Cardiac muscle cell (in vitro differentiated cells and primary cell): ENCODE measurements around the gene POLR3B. TPM values are rescaled to one million over a fixed set of nuclear protein-coding genes. Genes with fewer than 3 reads are reported as not detected.
"Not testable (repeated sequence)": the region's sequence is repeated elsewhere in the genome, so short reads cannot be mapped to it uniquely, and the experiment has no call there.

Experiments used
- DNase-seq, 2 donors: peaks; one replicate each; pipeline versions ENCODE4 v3.0.0 to v3.0.0-alpha.2; 2010 to 2017; ENCODE audit warnings: low read depth in 1 of 2, low spot score in 1 of 2
- H3K27ac ChIP-seq: fragments of 200-600 bp; sonication (generic); 2 replicates; pipeline ENCODE4 v1.5.1; 2016
- H3K27me3 ChIP-seq: fragments of 200-600 bp; sonication (generic); 2 replicates; pipeline ENCODE4 v1.6.0; 2016; ENCODE audit warnings: control low read depth
- H3K36me3 ChIP-seq: fragments of 200-600 bp; sonication (generic); 2 replicates; pipeline ENCODE4 v1.5.1; 2016; ENCODE audit warnings: control low read depth
- H3K4me1 ChIP-seq: fragments of 200-600 bp; sonication (generic); 2 replicates; pipeline ENCODE4 v1.8.1; 2017; ENCODE audit warnings: low read depth, mild to moderate bottlenecking, mixed run types
- H3K4me3 ChIP-seq: fragments of 200-600 bp; sonication (generic); 2 replicates; pipeline ENCODE4 v1.5.1; 2016; ENCODE audit warnings: mild to moderate bottlenecking
- H3K9me3 ChIP-seq: fragments of 200-600 bp; sonication (generic); 2 replicates; pipeline ENCODE4 v1.5.1; 2017; ENCODE audit warnings: low read depth, mild to moderate bottlenecking, control low read depth
- polyA plus RNA-seq: library from polyadenylated mRNA; unstranded; fragments of >200 nt; fragmentation: Nextera tagmentation; extraction: Ambion mirVana; gene quantifications from 2 replicates; pipeline ENCODE4 v1.2.1, GENCODE V29; 2016
- total RNA-seq: library from RNA; depleted of rRNA; stranded (reverse); fragments of >200 nt; gene quantifications from 2 replicates; pipeline ENCODE4 v1.2.3, GENCODE V29; 2016
- TF ChIP-seq, protein P1 (sequence below): IDR thresholded peaks from 2 replicates; pipeline ENCODE4 v1.5.1; 2012; ENCODE audit warnings: low read depth, mild to moderate bottlenecking, low read length

POLR3B gene
- total and polyA plus RNA-seq, 2 experiments from 2014 or later = 8.5 to 10.7 TPM

DNA sequence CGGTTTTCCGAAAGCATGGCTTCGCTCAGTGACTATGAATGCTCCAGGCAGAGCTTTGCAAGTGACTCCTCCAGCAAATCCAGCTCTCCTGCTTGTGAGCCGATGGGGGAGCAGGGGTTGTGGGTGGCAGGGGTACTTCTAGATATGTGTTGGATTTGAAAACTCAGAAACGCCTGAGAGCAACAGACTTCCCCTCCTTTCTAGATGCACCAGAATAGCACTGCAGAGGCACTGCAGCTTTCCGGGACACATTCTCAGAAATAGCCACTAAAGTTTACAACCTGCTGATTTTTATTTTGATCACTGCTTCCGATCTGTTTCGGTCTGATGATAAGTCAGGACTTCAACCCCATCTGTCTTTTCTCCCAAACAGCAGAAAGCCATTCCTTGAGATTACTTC, 46.4 kb upstream of the POLR3B start:
- no peak for DNase-seq
- Histone ChIP-seq H3K9me3 (no peaks in the 10 kb centered on the region), H3K27ac (peak overlapping the region; percentile 27), H3K36me3 (peaks cover 15% of the 10 kb centered on the region), H3K4me3 (no peak overlapping the region), H3K27me3 (no peaks in the 10 kb centered on the region), H3K4me1 (peaks cover 16% of the 10 kb centered on the region)
- TF ChIP-seq, protein P1, sequence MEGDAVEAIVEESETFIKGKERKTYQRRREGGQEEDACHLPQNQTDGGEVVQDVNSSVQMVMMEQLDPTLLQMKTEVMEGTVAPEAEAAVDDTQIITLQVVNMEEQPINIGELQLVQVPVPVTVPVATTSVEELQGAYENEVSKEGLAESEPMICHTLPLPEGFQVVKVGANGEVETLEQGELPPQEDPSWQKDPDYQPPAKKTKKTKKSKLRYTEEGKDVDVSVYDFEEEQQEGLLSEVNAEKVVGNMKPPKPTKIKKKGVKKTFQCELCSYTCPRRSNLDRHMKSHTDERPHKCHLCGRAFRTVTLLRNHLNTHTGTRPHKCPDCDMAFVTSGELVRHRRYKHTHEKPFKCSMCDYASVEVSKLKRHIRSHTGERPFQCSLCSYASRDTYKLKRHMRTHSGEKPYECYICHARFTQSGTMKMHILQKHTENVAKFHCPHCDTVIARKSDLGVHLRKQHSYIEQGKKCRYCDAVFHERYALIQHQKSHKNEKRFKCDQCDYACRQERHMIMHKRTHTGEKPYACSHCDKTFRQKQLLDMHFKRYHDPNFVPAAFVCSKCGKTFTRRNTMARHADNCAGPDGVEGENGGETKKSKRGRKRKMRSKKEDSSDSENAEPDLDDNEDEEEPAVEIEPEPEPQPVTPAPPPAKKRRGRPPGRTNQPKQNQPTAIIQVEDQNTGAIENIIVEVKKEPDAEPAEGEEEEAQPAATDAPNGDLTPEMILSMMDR = no peak

DNA sequence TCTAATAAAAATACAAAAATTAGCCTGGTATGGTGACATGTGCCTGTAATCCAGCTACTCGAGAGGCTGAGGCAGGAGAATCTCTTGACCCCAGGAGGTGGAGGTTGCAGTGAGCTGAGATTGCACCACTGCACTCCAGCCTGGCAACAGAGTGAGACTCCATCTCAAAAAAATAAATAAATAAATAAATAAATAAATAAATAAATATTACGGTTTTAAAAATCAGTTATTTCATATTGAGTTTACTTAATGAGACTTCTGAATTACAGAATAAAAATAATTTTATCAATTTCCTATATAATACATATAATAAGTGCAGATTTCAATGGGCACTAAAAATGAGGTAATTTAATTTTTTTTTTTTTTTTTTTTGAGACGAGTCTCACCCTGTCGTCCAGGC, 44.1 kb upstream of the POLR3B start:
- H3K4me1 ChIP-seq, H3K9me3 ChIP-seq, H3K4me3 ChIP-seq, H3K27ac ChIP-seq, H3K27me3 ChIP-seq, DNase-seq: not testable (repeated sequence)
- peaks cover 15% of the 10 kb centered on the region for H3K36me3 ChIP-seq

DNA sequence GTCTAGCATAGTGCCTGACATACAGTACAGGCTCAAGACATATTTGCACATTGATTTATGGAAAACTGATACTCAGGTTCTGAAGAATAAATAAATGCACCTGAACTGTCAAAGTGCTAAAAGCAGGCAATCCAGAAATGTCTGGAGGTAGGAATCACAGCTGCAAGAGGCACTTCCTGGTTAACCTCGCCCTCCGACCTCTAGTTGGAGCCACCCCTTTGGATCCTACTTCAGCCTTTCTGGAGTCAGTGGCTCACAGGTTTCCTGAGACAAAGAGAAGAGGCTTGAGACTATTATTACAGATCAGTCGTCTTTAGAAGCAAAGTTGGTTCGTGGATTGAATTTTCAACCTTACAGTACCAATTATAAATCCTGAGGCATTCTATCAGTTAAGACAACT, 42.0 kb upstream of the POLR3B start:
- Histone ChIP-seq H3K36me3 (peaks cover 24% of the 10 kb centered on the region), H3K9me3 (no peaks in the 10 kb centered on the region), H3K27me3 (no peaks in the 10 kb centered on the region), H3K4me3 (no peak overlapping the region), H3K4me1 (peaks cover 10% of the 10 kb centered on the region), H3K27ac (no peak overlapping the region)
- no peak for DNase-seq
- TF ChIP-seq, protein P1 = no peak

DNA sequence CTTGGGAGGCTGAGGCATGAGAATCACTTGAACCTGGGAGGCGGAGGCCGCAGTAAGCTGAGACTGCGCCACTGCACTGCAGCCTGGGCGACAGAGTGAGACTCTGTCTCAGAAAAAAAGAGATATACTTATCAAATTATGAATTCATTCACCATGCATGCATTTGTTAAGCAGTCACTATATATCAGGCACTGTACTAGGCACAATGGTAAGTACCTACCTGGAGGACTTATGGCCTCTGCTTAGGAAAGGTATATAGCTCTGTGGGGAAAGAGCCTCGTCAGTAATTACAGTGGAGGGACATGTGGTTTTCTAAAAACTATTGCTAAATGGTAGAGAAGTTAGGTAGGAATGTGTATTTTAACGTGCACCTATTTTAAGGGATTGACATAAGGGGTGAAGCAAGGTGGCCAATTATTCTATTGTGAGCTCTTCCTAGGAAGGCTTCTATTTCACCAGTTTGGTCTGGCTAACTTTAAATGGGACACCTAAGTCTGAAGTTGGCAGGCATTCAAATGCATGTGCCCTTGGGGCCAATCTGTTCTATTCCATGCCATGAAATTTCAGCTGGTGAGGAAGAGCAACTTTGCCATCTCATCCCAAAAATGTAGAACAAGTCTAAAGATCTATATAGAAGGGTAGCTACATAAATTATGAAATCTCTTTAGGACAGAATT, 40.0 kb upstream of the POLR3B start:
- Histone ChIP-seq H3K9me3 (no peaks in the 10 kb centered on the region), H3K4me1 (no peaks in the 10 kb centered on the region), H3K27me3 (no peaks in the 10 kb centered on the region), H3K36me3 (peaks cover 26% of the 10 kb centered on the region), H3K4me3 (no peak overlapping the region), H3K27ac (no peak overlapping the region)
- TF ChIP-seq, protein P1 = no peak
- DNase-seq = no peak

DNA sequence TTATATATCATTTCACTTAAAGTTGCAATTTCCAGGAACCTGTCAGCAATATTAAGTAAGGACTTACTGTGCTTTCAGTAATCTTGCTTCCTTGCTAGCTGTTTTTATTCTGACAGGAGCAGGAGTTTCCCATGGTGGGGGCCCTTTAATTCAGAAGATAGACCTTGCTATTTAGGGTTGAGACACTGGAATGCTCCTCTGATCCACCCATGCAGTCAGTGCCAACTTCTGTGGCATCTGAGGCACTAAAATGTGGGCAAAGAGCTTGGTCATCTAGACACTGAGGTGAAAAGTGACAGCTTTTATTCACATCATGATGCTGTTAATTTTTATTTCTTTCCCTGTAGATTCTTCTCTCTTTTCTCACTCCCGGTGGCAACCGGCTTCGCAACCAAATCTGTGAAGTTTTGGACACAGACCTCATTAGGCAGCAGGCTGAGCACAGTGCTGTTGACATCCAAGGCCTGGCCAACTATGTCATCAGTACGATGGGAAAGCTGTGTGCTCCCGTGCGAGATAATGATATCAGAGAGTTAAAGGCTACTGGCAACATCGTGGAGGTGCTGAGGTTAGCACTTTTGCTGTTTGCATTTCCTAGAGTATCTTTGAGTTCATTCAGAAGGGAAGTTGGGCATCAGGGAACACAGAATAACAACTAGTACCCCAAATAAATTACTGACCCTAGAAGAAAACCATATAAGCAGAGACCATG, 36.3 kb upstream of the POLR3B start:
- Histone ChIP-seq H3K36me3 (peaks cover 29% of the 10 kb centered on the region), H3K4me1 (no peaks in the 10 kb centered on the region), H3K27ac (no peak overlapping the region), H3K4me3 (no peak overlapping the region), H3K27me3 (no peaks in the 10 kb centered on the region), H3K9me3 (no peaks in the 10 kb centered on the region)
- TF ChIP-seq, protein P1 = no peak
- peak in 1 of 2 donors; percentile 13 for DNase-seq

DNA sequence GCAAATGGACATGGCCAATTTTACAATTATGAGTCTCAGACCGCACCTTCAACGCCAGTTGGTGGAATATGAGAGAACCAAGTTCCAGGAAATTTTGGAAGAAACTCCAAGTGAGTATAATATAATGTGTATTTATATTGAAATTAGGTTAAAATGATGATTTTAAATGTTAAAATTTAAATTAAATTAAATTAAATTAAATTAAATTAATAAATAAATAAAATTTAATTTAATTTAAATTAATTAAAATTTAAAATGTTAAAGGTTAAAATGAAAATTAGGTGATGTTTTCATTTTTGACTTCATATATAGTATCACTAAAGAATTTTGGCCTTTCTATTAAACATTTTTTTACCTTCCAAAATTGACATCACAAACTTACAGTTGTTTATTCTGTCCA, 34.0 kb upstream of the POLR3B start:
- peaks cover 33% of the 10 kb centered on the region for H3K36me3 ChIP-seq
- DNase-seq = no peak
- H3K9me3 ChIP-seq = no peaks in the 10 kb centered on the region
- no peaks in the 10 kb centered on the region for H3K27me3 ChIP-seq
- TF ChIP-seq, protein P1 = no peak
- H3K4me1 ChIP-seq = no peaks in the 10 kb centered on the region
- no peak overlapping the region for H3K27ac ChIP-seq
- H3K4me3 ChIP-seq = no peak overlapping the region
